SK-N-SH treated with all-trans-retinoic acid at 6 μM for 48 hours (cell line): ENCODE measurements around the gene MORC1.
A peak's percentile ranks its signal among the peaks of the same experiment; 100 is the strongest.

Source experiments
- ATAC-seq: fragments of 200-7000 bp; cut with Tn5 transposase; 3 replicates; pipeline ENCODE4 v1.9.1; 2020; ENCODE audit warnings: mild to moderate bottlenecking, moderate library complexity
- BACH2 ChIP-seq: fragments of 250-450 bp; sonication (Bioruptor Pico); IDR thresholded peaks from 2 replicates; pipeline ENCODE4 v1.9.0; 2021; ENCODE audit warnings: mild to moderate bottlenecking, borderline replicate concordance
- CSDC2 ChIP-seq: fragments of 250-450 bp; sonication (Bioruptor Pico); IDR thresholded peaks from 2 replicates; pipeline ENCODE4 v1.5.0; 2020; ENCODE audit warnings: mild to moderate bottlenecking, moderate library complexity
- ESRRG ChIP-seq: fragments of 250-450 bp; sonication (Bioruptor Pico); IDR thresholded peaks from 2 replicates; pipeline ENCODE4 v1.6.1; 2021; ENCODE audit warnings: mild to moderate bottlenecking
- ISL1 ChIP-seq: fragments of 250-450 bp; sonication (Bioruptor Pico); IDR thresholded peaks from 2 replicates; pipeline ENCODE4 v2.1.2; 2022; ENCODE audit warnings: mild to moderate bottlenecking, moderate library complexity
- OSR1 ChIP-seq: fragments of 250-450 bp; sonication (Bioruptor Pico); IDR thresholded peaks from 2 replicates; pipeline ENCODE4 v1.8.0; 2022; ENCODE audit warnings: moderate library complexity, mild to moderate bottlenecking, inconsistent platforms
- RARB ChIP-seq: fragments of 250-450 bp; sonication (Bioruptor Pico); IDR thresholded peaks from 2 replicates; pipeline ENCODE4 v1.8.0; 2021; ENCODE audit warnings: mild to moderate bottlenecking, moderate library complexity
- SNAI2 ChIP-seq: fragments of 250-450 bp; sonication (Bioruptor Pico); IDR thresholded peaks from 2 replicates; pipeline ENCODE4 v1.5.0; 2020; ENCODE audit warnings: mild to moderate bottlenecking, moderate library complexity
- TCF4 ChIP-seq: fragments of 250-450 bp; sonication (Bioruptor Pico); IDR thresholded peaks from 2 replicates; pipeline ENCODE4 v1.8.0; 2021; ENCODE audit warnings: mild to moderate bottlenecking, moderate library complexity, borderline replicate concordance
- TOX ChIP-seq: fragments of 250-450 bp; sonication (Bioruptor Pico); IDR thresholded peaks from 2 replicates; pipeline ENCODE4 v1.8.0; 2021; ENCODE audit warnings: mild to moderate bottlenecking, moderate library complexity, borderline replicate concordance
- ZC3H10 ChIP-seq: fragments of 250-450 bp; sonication (Bioruptor Pico); IDR thresholded peaks from 2 replicates; pipeline ENCODE4 v1.5.1; 2021; ENCODE audit warnings: mild to moderate bottlenecking, moderate library complexity
- ZFP3 ChIP-seq: fragments of 250-450 bp; sonication (Bioruptor Pico); IDR thresholded peaks from 2 replicates; pipeline ENCODE4 v1.5.0; 2020; ENCODE audit warnings: mild to moderate bottlenecking, moderate library complexity
- ZFP30 ChIP-seq: fragments of 450-650 bp; formaldehyde crosslinking; IDR thresholded peaks from 2 replicates; pipeline ENCODE4 v1.5.0; 2022; ENCODE audit warnings: mild to moderate bottlenecking, moderate library complexity
- ZNF70 ChIP-seq: fragments of 450-650 bp; formaldehyde crosslinking; IDR thresholded peaks from 2 replicates; pipeline ENCODE4 v1.5.0; 2020; ENCODE audit warnings: mild to moderate bottlenecking, moderate library complexity
- ZNF8 ChIP-seq: fragments of 450-650 bp; formaldehyde crosslinking; IDR thresholded peaks from 2 replicates; pipeline ENCODE4 v1.5.0; 2020; ENCODE audit warnings: mild to moderate bottlenecking, moderate library complexity
- TF ChIP-seq, protein P1 (sequence below): fragments of 250-450 bp; sonication (Bioruptor Pico); IDR thresholded peaks from 2 replicates; pipeline ENCODE4 v1.5.0; 2020; ENCODE audit warnings: mild to moderate bottlenecking, moderate library complexity
- TF ChIP-seq, protein P2 (sequence below): fragments of 250-450 bp; sonication (Bioruptor Pico); IDR thresholded peaks from 2 replicates; pipeline ENCODE4 v1.8.0; 2021; ENCODE audit warnings: low read depth, mild to moderate bottlenecking, moderate library complexity, borderline replicate concordance
- TF ChIP-seq, protein P3 (sequence below): fragments of 250-450 bp; sonication (Bioruptor Pico); IDR thresholded peaks from 2 replicates; pipeline ENCODE4 v1.5.1; 2020; ENCODE audit warnings: low read depth, mild to moderate bottlenecking, moderate library complexity
- TF ChIP-seq, protein P4 (sequence below): fragments of 250-450 bp; sonication (Bioruptor Pico); IDR thresholded peaks from 2 replicates; pipeline ENCODE4 v1.5.1; 2021; ENCODE audit warnings: mild to moderate bottlenecking, moderate library complexity
- TF ChIP-seq, protein P5 (sequence below): fragments of 250-450 bp; sonication (Bioruptor Pico); IDR thresholded peaks from 2 replicates; pipeline ENCODE4 v1.8.0; 2020; ENCODE audit warnings: mild to moderate bottlenecking, moderate library complexity, borderline replicate concordance

Gene MORC1

DNA sequence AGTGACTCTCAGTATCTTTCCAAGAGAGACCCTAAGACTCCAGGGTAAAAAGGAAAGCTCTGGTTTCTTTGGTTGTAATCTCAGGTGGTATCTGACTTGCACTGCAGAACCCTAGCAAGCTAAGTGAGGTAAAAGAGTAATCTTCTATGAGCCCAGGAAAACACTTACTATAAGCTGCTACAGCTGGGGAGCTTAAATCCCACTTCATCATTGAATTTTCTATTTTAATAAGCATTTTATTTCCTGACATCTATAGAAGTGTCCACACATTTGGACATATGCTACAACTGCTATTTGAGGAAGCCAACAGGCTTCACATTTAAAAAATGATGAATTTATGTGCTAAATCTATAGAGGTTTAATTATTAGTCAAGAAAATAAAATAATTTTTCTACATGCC is 91.1 kb downstream of the MORC1 start:
- TF ChIP-seq, protein P1, sequence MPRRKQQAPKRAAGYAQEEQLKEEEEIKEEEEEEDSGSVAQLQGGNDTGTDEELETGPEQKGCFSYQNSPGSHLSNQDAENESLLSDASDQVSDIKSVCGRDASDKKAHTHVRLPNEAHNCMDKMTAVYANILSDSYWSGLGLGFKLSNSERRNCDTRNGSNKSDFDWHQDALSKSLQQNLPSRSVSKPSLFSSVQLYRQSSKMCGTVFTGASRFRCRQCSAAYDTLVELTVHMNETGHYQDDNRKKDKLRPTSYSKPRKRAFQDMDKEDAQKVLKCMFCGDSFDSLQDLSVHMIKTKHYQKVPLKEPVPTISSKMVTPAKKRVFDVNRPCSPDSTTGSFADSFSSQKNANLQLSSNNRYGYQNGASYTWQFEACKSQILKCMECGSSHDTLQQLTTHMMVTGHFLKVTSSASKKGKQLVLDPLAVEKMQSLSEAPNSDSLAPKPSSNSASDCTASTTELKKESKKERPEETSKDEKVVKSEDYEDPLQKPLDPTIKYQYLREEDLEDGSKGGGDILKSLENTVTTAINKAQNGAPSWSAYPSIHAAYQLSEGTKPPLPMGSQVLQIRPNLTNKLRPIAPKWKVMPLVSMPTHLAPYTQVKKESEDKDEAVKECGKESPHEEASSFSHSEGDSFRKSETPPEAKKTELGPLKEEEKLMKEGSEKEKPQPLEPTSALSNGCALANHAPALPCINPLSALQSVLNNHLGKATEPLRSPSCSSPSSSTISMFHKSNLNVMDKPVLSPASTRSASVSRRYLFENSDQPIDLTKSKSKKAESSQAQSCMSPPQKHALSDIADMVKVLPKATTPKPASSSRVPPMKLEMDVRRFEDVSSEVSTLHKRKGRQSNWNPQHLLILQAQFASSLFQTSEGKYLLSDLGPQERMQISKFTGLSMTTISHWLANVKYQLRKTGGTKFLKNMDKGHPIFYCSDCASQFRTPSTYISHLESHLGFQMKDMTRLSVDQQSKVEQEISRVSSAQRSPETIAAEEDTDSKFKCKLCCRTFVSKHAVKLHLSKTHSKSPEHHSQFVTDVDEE (CRISPR knock-in tag) = no peak
- TF ChIP-seq SNAI2 (CRISPR knock-in tag) = no peak
- TF ChIP-seq, protein P2, sequence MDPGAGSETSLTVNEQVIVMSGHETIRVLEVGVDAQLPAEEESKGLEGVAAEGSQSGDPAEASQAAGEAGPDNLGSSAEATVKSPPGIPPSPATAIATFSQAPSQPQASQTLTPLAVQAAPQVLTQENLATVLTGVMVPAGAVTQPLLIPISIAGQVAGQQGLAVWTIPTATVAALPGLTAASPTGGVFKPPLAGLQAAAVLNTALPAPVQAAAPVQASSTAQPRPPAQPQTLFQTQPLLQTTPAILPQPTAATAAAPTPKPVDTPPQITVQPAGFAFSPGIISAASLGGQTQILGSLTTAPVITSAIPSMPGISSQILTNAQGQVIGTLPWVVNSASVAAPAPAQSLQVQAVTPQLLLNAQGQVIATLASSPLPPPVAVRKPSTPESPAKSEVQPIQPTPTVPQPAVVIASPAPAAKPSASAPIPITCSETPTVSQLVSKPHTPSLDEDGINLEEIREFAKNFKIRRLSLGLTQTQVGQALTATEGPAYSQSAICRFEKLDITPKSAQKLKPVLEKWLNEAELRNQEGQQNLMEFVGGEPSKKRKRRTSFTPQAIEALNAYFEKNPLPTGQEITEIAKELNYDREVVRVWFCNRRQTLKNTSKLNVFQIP (CRISPR knock-in tag) = no peak
- TF ChIP-seq RARB (CRISPR knock-in tag) = no peak
- no peak for TF ChIP-seq TOX
- no peak for TF ChIP-seq TCF4 (CRISPR knock-in tag)
- TF ChIP-seq, protein P3, sequence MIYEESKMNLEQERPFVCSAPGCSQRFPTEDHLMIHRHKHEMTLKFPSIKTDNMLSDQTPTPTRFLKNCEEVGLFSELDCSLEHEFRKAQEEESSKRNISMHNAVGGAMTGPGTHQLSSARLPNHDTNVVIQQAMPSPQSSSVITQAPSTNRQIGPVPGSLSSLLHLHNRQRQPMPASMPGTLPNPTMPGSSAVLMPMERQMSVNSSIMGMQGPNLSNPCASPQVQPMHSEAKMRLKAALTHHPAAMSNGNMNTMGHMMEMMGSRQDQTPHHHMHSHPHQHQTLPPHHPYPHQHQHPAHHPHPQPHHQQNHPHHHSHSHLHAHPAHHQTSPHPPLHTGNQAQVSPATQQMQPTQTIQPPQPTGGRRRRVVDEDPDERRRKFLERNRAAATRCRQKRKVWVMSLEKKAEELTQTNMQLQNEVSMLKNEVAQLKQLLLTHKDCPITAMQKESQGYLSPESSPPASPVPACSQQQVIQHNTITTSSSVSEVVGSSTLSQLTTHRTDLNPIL (CRISPR knock-in tag) = no peak
- TF ChIP-seq, protein P4, sequence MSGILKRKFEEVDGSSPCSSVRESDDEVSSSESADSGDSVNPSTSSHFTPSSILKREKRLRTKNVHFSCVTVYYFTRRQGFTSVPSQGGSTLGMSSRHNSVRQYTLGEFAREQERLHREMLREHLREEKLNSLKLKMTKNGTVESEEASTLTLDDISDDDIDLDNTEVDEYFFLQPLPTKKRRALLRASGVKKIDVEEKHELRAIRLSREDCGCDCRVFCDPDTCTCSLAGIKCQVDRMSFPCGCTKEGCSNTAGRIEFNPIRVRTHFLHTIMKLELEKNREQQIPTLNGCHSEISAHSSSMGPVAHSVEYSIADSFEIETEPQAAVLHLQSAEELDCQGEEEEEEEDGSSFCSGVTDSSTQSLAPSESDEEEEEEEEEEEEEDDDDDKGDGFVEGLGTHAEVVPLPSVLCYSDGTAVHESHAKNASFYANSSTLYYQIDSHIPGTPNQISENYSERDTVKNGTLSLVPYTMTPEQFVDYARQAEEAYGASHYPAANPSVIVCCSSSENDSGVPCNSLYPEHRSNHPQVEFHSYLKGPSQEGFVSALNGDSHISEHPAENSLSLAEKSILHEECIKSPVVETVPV = no peak
- TF ChIP-seq ZNF70 (CRISPR knock-in tag) = no peak
- no peak for ATAC-seq

DNA sequence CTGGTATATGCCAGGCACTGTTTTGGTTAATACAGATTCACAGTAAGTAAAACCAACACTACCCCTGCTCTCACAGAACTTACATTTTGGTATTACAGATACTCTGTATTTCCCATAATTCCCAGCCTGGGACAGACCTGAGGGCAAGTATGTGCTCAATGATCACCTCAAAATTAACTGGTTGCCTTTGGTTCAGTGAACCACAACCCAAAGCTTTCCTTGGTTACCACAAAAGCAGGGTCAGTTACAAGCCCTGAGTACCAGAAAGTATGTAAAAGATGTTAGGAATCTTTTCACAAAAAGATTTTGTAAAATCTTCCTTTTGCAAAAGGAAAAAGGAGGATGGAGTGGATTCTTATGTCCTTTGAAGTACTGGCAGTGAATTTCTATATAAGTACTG is 92.0 kb downstream of the MORC1 start:
- TF ChIP-seq OSR1 (no peak), ISL1 (CRISPR knock-in tag) (no peak), RARB (CRISPR knock-in tag) (no peak), ZNF70 (CRISPR knock-in tag) (no peak), TOX (no peak), ZFP3 (no peak), CSDC2 (CRISPR knock-in tag) (no peak), ESRRG (CRISPR knock-in tag) (no peak), ZNF8 (CRISPR knock-in tag) (no peak), ZC3H10 (CRISPR knock-in tag) (no peak)
- TF ChIP-seq, protein P3 (CRISPR knock-in tag) = no peak
- TF ChIP-seq, protein P1 (CRISPR knock-in tag) = no peak
- ATAC-seq = no peak

DNA sequence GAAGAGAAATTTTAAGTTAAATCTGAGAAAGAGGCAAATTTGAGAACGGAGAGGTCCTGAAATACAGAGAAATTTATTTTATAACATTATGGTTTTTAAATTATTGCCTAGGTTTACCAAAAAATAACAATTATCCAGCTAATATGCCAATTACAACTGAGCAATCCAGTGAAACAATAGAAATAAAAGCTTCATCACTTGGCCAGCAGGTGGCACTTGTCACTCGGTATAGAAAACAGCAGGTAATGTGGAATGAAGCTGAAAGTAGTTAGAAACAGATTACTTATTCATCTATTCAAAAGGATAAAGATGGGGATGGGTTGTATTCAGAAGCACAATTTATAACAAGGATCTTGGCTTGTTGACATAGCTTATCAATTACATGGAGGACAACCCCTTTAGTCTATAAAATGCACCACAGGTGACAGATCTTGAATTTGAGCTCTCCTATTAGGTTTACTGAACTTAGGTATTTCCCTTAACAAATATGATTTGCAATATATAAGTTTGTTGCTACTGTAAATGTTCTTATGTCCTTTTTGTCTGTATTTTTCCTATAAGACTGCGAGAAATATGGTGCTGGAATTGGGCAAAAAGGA is 94.2 kb downstream of the MORC1 start:
- TF ChIP-seq SNAI2 (CRISPR knock-in tag) (no peak), BACH2 (CRISPR knock-in tag) (no peak), TOX (no peak), TCF4 (CRISPR knock-in tag) (no peak), ISL1 (CRISPR knock-in tag) (no peak), ZFP30 (no peak), ZNF8 (CRISPR knock-in tag) (no peak), ZNF70 (CRISPR knock-in tag) (no peak)
- TF ChIP-seq, protein P5, sequence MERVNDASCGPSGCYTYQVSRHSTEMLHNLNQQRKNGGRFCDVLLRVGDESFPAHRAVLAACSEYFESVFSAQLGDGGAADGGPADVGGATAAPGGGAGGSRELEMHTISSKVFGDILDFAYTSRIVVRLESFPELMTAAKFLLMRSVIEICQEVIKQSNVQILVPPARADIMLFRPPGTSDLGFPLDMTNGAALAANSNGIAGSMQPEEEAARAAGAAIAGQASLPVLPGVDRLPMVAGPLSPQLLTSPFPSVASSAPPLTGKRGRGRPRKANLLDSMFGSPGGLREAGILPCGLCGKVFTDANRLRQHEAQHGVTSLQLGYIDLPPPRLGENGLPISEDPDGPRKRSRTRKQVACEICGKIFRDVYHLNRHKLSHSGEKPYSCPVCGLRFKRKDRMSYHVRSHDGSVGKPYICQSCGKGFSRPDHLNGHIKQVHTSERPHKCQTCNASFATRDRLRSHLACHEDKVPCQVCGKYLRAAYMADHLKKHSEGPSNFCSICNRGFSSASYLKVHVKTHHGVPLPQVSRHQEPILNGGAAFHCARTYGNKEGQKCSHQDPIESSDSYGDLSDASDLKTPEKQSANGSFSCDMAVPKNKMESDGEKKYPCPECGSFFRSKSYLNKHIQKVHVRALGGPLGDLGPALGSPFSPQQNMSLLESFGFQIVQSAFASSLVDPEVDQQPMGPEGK = no peak
- ATAC-seq = peak; percentile 87
